Lung microvascular endothelial cell (primary cell): ENCODE results near the gene TSPY9. TPM values are rescaled to one million over a fixed set of nuclear protein-coding genes. Genes with fewer than 3 reads are reported as not detected.
"Not testable (repeated sequence)": the region's sequence is repeated elsewhere in the genome, so short reads cannot be mapped to it uniquely, and the experiment has no call there.

Source experiments
- DNase-seq, 2 donors: peaks; one replicate each; pipeline versions ENCODE4 v3.0.0 to v3.0.0-alpha.2; 2010; ENCODE audit warnings: low read depth in 2 of 2
- total RNA-seq: library from RNA; depleted of rRNA; stranded (reverse); fragments of >200 nt; gene quantifications from 2 replicates; pipeline ENCODE4 v1.2.1, GENCODE V29; 2014

TSPY9 gene
- total RNA-seq, result not detected in 2 replicates

GRCh38 chrY:9486967-9487366 is at the start of gene TSPY9:
Gene TSPY9 (plus strand): TSS chrY:9487267. CDS start chrY:9487313, 46 bp downstream.
- not testable (repeated sequence) for DNase-seq

GRCh38 chrY:9466655-9467054 is 20.4 kb upstream of the TSPY9 start, which contains the start of gene TSPY1:
Gene TSPY1 (plus strand): TSS chrY:9466955. CDS start chrY:9467001, 46 bp downstream.
- DNase-seq, result not testable (repeated sequence)

- DNase-seq, result not testable (repeated sequence)
These were observed 17.3 kb downstream of the TSPY9 start for GRCh38 chrY:9504396-9504795.

- DNase-seq, result not testable (repeated sequence)
These were observed 29.2 kb downstream of the TSPY9 start for GRCh38 chrY:9516287-9516686.

GRCh38 chrY:9527580-9527979 is 40.5 kb downstream of the TSPY9 start, which contains the start of gene TSPY10:
Gene TSPY10 (plus strand): TSS chrY:9527880. CDS start chrY:9527926, 46 bp downstream.
- DNase-seq, result not testable (repeated sequence)

Other genes with a start within 250 kb of the TSPY9 start
- not detected in 2 replicates for gene TSPY4, start 149.8 kb upstream of the TSPY9 start, total RNA-seq
- gene TSPY8, start 129.5 kb upstream of the TSPY9 start, total RNA-seq, result not detected in 2 replicates
- not detected in 2 replicates for gene TSPY3, start 88.8 kb upstream of the TSPY9 start, total RNA-seq
- not detected in 2 replicates for gene TSPY1, start 20.3 kb upstream of the TSPY9 start, total RNA-seq
- not detected in 2 replicates for gene TSPY10, start 40.6 kb downstream of the TSPY9 start, total RNA-seq